Endothelial cell of umbilical vein (primary cell): ENCODE data around the gene ABCB4. TPM values are rescaled to one million over a fixed set of nuclear protein-coding genes. Genes with fewer than 3 reads are reported as not detected.

ENCODE experiments used
- BruUV-seq: library from RNA; stranded (reverse); fragments of 400-500 nt; replicated peaks from 2 replicates; lab custom pipeline; 2021; lab: Mats Ljungman, UMichigan
- CTCF ChIA-PET: fragments of 300-600, 350-600 bp; sonication (Branson Sonifier 250); formaldehyde crosslinking; loops from one replicate; lab custom pipeline; 2021; ENCODE audit warnings: antibody characterized with exemption, inconsistent platforms; lab: Charles Lee
- POLR2A ChIA-PET: fragments of 300-600, 350-600 bp; sonication (Branson Sonifier 250); formaldehyde crosslinking; loops from one replicate; lab custom pipeline; 2021; ENCODE audit warnings: antibody characterized with exemption, inconsistent platforms; lab: Charles Lee
- DNase-seq: peaks from one replicate; pipeline ENCODE4 v3.0.0-alpha.2; 2011; ENCODE audit warnings: low read depth, low spot score
- FAIRE-seq: peaks from 2 replicates; lab custom pipeline; 2011; peaks lifted over from hg19 to GRCh38; lab: Jason Lieb, UNC
- H2AFZ ChIP-seq: 2 replicates; pipeline ENCODE4 v1.6.0; 2012; ENCODE audit warnings: low read depth, low read length, control low read depth, inconsistent platforms
- H3K27ac ChIP-seq: 2 replicates; pipeline ENCODE4 v1.5.1; 2011; ENCODE audit warnings: low read depth, mild to moderate bottlenecking, control low read depth, low read length, moderate library complexity; ENCODE audit not compliant: insufficient read depth
- H3K27me3 ChIP-seq, 2 experiments: 2 replicates each; pipeline versions ENCODE4 v1.6.0 to v1.6.1; 2011; ENCODE audit warnings: low read length in 2 of 2, mixed read lengths in 1 of 2; ENCODE audit not compliant: control insufficient read depth in 2 of 2, insufficient read depth in 2 of 2
- H3K36me3 ChIP-seq, 2 experiments: 2 replicates in 1 of 2; 3 replicates in 1 of 2; pipeline ENCODE4 v1.5.1; 2011; ENCODE audit warnings: low read length in 2 of 2, mild to moderate bottlenecking in 1 of 2, moderate library complexity in 1 of 2; ENCODE audit not compliant: control insufficient read depth in 2 of 2, insufficient read depth in 2 of 2; ENCODE audit errors: extremely low read depth in 1 of 2
- H3K4me1 ChIP-seq: 3 replicates; pipeline ENCODE4 v1.5.1; 2011; ENCODE audit warnings: mild to moderate bottlenecking, low read length; ENCODE audit not compliant: control insufficient read depth, insufficient read depth; ENCODE audit errors: extremely low read depth
- H3K4me2 ChIP-seq: 2 replicates; pipeline ENCODE4 v1.6.1; 2011; ENCODE audit warnings: low read length, control low read depth, mixed read lengths; ENCODE audit not compliant: insufficient read depth
- H3K4me3 ChIP-seq, 3 experiments: fragments of 200-600 bp in 1 of 3; sonication (generic), shearing (Covaris generic) in 1 of 3; replicated peaks in 1 of 3; 2 replicates each; pipeline ENCODE4 v1.5.1; 2011 to 2016; ENCODE audit warnings: control low read depth in 3 of 3, low read length in 3 of 3, mild to moderate bottlenecking in 2 of 3, inconsistent platforms in 1 of 3, low read depth in 1 of 3, moderate library complexity in 1 of 3; ENCODE audit not compliant: insufficient read depth in 1 of 3
- H3K79me2 ChIP-seq: 2 replicates; pipeline ENCODE4 v1.6.0; 2012; ENCODE audit warnings: low read length, inconsistent platforms; ENCODE audit not compliant: control insufficient read depth, insufficient read depth
- H3K9ac ChIP-seq: replicated peaks from 2 replicates; pipeline ENCODE3; 2011; ENCODE audit warnings: low read length, control low read depth; ENCODE audit not compliant: insufficient read depth; ENCODE audit errors: extremely low read depth
- H3K9me1 ChIP-seq: replicated peaks from 3 replicates; pipeline ENCODE4 v1.6.0; 2011; ENCODE audit warnings: mild to moderate bottlenecking, low read length; ENCODE audit not compliant: control insufficient read depth, insufficient read depth; ENCODE audit errors: extremely low read depth
- H3K9me3 ChIP-seq: replicated peaks from 2 replicates; pipeline ENCODE4 v1.5.1; 2012; ENCODE audit warnings: low read length, inconsistent platforms; ENCODE audit not compliant: control insufficient read depth, insufficient read depth
- H4K20me1 ChIP-seq: replicated peaks from 2 replicates; pipeline ENCODE3; 2011; ENCODE audit warnings: mild to moderate bottlenecking, low read length; ENCODE audit not compliant: control insufficient read depth, insufficient read depth; ENCODE audit errors: extremely low read depth
- EZH2 ChIP-seq: IDR thresholded peaks from 2 replicates; pipeline ENCODE4 v1.6.1; 2012; ENCODE audit warnings: borderline replicate concordance, low read depth, mild to moderate bottlenecking, moderate library complexity, low read length, inconsistent platforms; ENCODE audit not compliant: severe bottlenecking
- FOS ChIP-seq: IDR thresholded peaks from 2 replicates; pipeline ENCODE4 v1.6.1; 2011; ENCODE audit warnings: mild to moderate bottlenecking, low read length, moderate library complexity, borderline replicate concordance; ENCODE audit not compliant: insufficient read depth
- GATA2 ChIP-seq: IDR thresholded peaks from 2 replicates; pipeline ENCODE4 v1.7.0; 2011; ENCODE audit warnings: low read depth, mild to moderate bottlenecking, moderate library complexity, mixed read lengths, low read length; ENCODE audit not compliant: insufficient read length, insufficient read depth
- JUN ChIP-seq: IDR thresholded peaks from 2 replicates; pipeline ENCODE4 v1.6.1; 2011; ENCODE audit warnings: borderline replicate concordance, low read depth; ENCODE audit not compliant: insufficient read length, insufficient read depth
- MYC ChIP-seq: IDR thresholded peaks from one replicate; pipeline ENCODE4 v1.6.1; 2011; ENCODE audit warnings: mild to moderate bottlenecking, low read depth, low read length
- POLR2A ChIP-seq: IDR thresholded peaks from 2 replicates; pipeline ENCODE4 v1.6.1; 2012; ENCODE audit warnings: low read depth, mild to moderate bottlenecking, control low read depth, low read length
- POLR2AphosphoS5 ChIP-seq: IDR thresholded peaks from 2 replicates; pipeline ENCODE4 v1.6.1; 2012; ENCODE audit warnings: low read depth, mild to moderate bottlenecking, control low read depth, low read length, moderate library complexity; ENCODE audit not compliant: insufficient read depth
- dilution Hi-C: fragments of 300-500 bp; cut with MboI; formaldehyde crosslinking; loops from one replicate; pipeline ENCODE4 v1.15.0; 2019; ENCODE audit warnings: low sequenced_read_pairs; ENCODE audit not compliant: extremely low pct_ligation_motif_present
- intact Hi-C: fragments of 100-400 bp; cut with micrococcal nuclease; formaldehyde crosslinking; loops from one replicate; pipeline ENCODE4 v1.10.0; 2022
- polyA plus RNA-seq, 4 experiments: library from polyadenylated mRNA; depleted of rRNA in 3 of 4; stranded (reverse) in 3 of 4; unstranded in 1 of 4; fragments of >200 nt; gene quantifications; 2 replicates each; pipeline versions ENCODE4 v1.2.1 to v1.2.3, GENCODE V29; 2011 to 2012; ENCODE audit warnings: missing spikeins in 1 of 4
- total RNA-seq: library from RNA; stranded (reverse); gene quantifications from 2 replicates; pipeline ENCODE4 v1.2.3, GENCODE V29; 2021
- TF ChIP-seq, protein P1 (sequence below): IDR thresholded peaks from 2 replicates; pipeline ENCODE4 v1.6.1; 2011; ENCODE audit not compliant: insufficient read depth, insufficient read length
- TF ChIP-seq, protein P2 (sequence below), 2 donors: IDR thresholded peaks; 1 replicate in 1 of 2; 2 replicates in 1 of 2; pipeline ENCODE4 v1.5.1; 2011; ENCODE audit warnings: low read length in 2 of 2, mild to moderate bottlenecking in 2 of 2, moderate library complexity in 2 of 2, control low read depth in 1 of 2, inconsistent platforms in 1 of 2, low read depth in 1 of 2; ENCODE audit not compliant: insufficient read depth in 1 of 2; ENCODE audit errors: extremely low read depth in 1 of 2

ABCB4 gene
- total and polyA plus RNA-seq, 2 donors (not counting 3 experiments of a cell fraction or from before 2014, with no cell fraction given), result 0.11 to 0.15 TPM

DNA sequence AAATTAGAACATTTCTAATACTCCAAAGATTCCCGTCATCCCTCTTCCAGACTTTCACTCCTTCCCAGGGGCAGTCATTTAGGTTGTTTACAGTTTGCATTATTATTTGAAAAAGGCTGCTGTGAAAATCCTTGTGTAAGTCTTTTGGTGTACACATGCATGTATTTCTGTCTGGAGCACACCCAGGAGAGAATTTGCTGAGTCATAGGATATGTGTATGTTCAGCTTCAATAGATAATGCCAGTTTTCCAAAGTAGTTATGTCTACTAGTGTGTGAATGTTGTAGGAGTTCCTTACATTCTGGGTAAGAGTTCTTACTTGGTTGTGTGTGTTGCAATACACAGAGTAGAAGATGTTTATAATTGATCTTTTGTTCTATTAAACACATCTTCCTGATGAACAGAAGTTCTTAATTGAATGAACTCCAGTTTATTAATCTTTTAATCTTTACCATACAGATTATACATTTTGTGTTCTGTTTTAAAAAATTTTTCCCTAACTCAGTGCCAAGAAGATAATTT is 104.8 kb downstream of the ABCB4 start:
- Histone ChIP-seq H3K4me1 (no peaks in the 10 kb centered on the region), H2AFZ (peak overlapping the region; percentile 35), H3K4me2 (no peak overlapping the region), H3K36me3 (no peaks in the 10 kb centered on the region), H3K4me3 (no peak overlapping the region), H3K9ac (no peak overlapping the region), H3K27me3 (no peaks in the 10 kb centered on the region), H3K79me2 (no peaks in the 10 kb centered on the region), H3K9me3 (no peaks in the 10 kb centered on the region), H3K9me1 (no peaks in the 10 kb centered on the region), H4K20me1 (no peaks in the 10 kb centered on the region), H3K27ac (no peak overlapping the region)
- intact Hi-C loops, result no loop called here
- ChIA-PET CTCF (no interaction called here), POLR2A (no interaction called here)
- dilution Hi-C loops, result no loop called here
- BruUV-seq, result no TSS peak
- DNase-seq (peak; percentile 17), FAIRE-seq (no peak)
- TF ChIP-seq JUN (no peak), GATA2 (no peak), FOS (no peak), POLR2AphosphoS5 (no peak), POLR2A (no peak), EZH2 (no peak), MYC (no peak)
- TF ChIP-seq, protein P1, sequence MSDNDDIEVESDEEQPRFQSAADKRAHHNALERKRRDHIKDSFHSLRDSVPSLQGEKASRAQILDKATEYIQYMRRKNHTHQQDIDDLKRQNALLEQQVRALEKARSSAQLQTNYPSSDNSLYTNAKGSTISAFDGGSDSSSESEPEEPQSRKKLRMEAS, result no peak
- TF ChIP-seq, protein P2, sequence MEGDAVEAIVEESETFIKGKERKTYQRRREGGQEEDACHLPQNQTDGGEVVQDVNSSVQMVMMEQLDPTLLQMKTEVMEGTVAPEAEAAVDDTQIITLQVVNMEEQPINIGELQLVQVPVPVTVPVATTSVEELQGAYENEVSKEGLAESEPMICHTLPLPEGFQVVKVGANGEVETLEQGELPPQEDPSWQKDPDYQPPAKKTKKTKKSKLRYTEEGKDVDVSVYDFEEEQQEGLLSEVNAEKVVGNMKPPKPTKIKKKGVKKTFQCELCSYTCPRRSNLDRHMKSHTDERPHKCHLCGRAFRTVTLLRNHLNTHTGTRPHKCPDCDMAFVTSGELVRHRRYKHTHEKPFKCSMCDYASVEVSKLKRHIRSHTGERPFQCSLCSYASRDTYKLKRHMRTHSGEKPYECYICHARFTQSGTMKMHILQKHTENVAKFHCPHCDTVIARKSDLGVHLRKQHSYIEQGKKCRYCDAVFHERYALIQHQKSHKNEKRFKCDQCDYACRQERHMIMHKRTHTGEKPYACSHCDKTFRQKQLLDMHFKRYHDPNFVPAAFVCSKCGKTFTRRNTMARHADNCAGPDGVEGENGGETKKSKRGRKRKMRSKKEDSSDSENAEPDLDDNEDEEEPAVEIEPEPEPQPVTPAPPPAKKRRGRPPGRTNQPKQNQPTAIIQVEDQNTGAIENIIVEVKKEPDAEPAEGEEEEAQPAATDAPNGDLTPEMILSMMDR (IDR thresholded peaks at IDR 0.05; ENCODE audit: extremely low read depth in 1 of 2, insufficient read depth in 1 of 2, low read depth in 1 of 2, low read length in 2 of 2), result no peak
